Ovary (tissue), 9 donors: ENCODE data around the gene MGST2. TPM values are rescaled to one million over a fixed set of nuclear protein-coding genes. Genes with fewer than 3 reads are reported as not detected.
"Not testable (repeated sequence)": the region's sequence is repeated elsewhere in the genome, so short reads cannot be mapped to it uniquely, and the experiment has no call there.

Experiments
- DNase-seq, 5 donors: peaks; one replicate each; pipeline ENCODE4 v3.0.0-alpha.2; 2019 to 2020
- H3K27ac ChIP-seq, 2 donors: fragments of 200-600 bp; one replicate each; pipeline versions ENCODE4 v1.5.1 to v1.8.0; 2019 to 2022
- H3K27me3 ChIP-seq: fragments of 200-600 bp; one replicate; pipeline ENCODE4 v1.8.0; 2022
- H3K36me3 ChIP-seq: fragments of 200-600 bp; sonication (generic); one replicate; pipeline ENCODE4 v1.5.1; 2019
- H3K4me1 ChIP-seq: one replicate; pipeline ENCODE4 v1.8.1; 2013; ENCODE audit warnings: mild to moderate bottlenecking, moderate library complexity; ENCODE audit not compliant: insufficient read depth
- H3K4me3 ChIP-seq: fragments of 200-600 bp; sonication (generic); one replicate; pipeline ENCODE4 v1.5.1; 2017
- H3K9me3 ChIP-seq, 2 donors: fragments of 200-600 bp in 1 of 2; sonication (generic) in 1 of 2; one replicate each; pipeline versions ENCODE4 v1.5.1 to v1.8.1; 2013 to 2019; ENCODE audit warnings: mild to moderate bottlenecking in 1 of 2, moderate library complexity in 1 of 2
- CTCF ChIP-seq, 3 donors: fragments of 450-650 bp in 2 of 3; fragments of 200-600 bp in 1 of 3; IDR thresholded peaks; one replicate each; pipeline versions ENCODE4 v1.5.1 to v1.8.0; 2016 to 2022; ENCODE audit warnings: antibody characterized with exemption in 3 of 3, mild to moderate bottlenecking in 1 of 3
- EP300 ChIP-seq: sonication (generic); formaldehyde crosslinking; IDR thresholded peaks from one replicate; pipeline ENCODE4 v1.6.1; 2017; ENCODE audit warnings: antibody characterized with exemption
- POLR2A ChIP-seq: fragments of 450-650 bp; IDR thresholded peaks from one replicate; pipeline ENCODE4 v1.6.1; 2017; ENCODE audit warnings: antibody characterized with exemption, mild to moderate bottlenecking, moderate library complexity
- whole genome bisulfite sequencing, 3 donors: extraction: QIAGEN DNeasy Blood & Tissue Kit in 1 of 3; methylation state at CpG; one replicate each; pipeline versions ENCODE4 v1.1.5 to v1.1.7; 2013 to 2017; 5-methylcytosine and 5-hydroxymethylcytosine counted together
- intact Hi-C, 4 donors: fragments of 100-400 bp; cut with DNase I; formaldehyde crosslinking; loops; one replicate each; pipeline versions ENCODE4 v1.11.0 to v1.15.1; 2022 to 2023
- polyA plus RNA-seq, 2 donors: library from polyadenylated mRNA; stranded (reverse); fragments of 200-250 nt in 1 of 2; fragments of 350-450 nt in 1 of 2; fragmentation: Illumina TruSeq in 1 of 2; extraction: RNeasy Lipid Tissue Mini Kit (QIAGEN cat#74804) in 1 of 2; gene quantifications; one replicate each; pipeline ENCODE4 v1.2.3, GENCODE V29; 2013 to 2014
- total RNA-seq, 7 donors: library from RNA; depleted of rRNA in 2 of 7; stranded (reverse); fragments of >200 nt in 2 of 7; fragmentation: NEBNext Ultra II Directional in 3 of 7; extraction: Animal tissue kit (Norgen Biotek cat#: 25700) in 3 of 7; gene quantifications; one replicate each; pipeline versions ENCODE4 v1.1.0 to v1.2.4, GENCODE V29; 2016 to 2023
- donor health status: DM: no; HTN: no; CAD: no; lungs with moderate emphysema.
- donor health status: DM: no; HTN: no; CAD: no.
- donor health status: Bipolar disorder and iron deficiency.
- donor health status: DM: yes; HTN: yes; CAD: no.
- donor health status: DM: no; HTN: no; CAD: no.
- donor health status: DM: yes; HTN: yes; CAD: no.

MGST2 gene
- total and polyA plus RNA-seq, 9 donors, result 14.5 to 76.5 (median 28.3) TPM

GRCh38 chr4:139690419-139690818, 24.8 kb downstream of the MGST2 start:
- no peaks in the 10 kb centered on the region for H3K36me3 ChIP-seq
- TF ChIP-seq POLR2A (no peak), CTCF (IDR thresholded peaks at IDR 0.05) (no peak), EP300 (no peak)
- DNase-seq, result no peak
- intact Hi-C loops, result no loop called here
- no peaks in the 10 kb centered on the region for H3K27me3 ChIP-seq
- no peak overlapping the region for H3K27ac ChIP-seq
- H3K4me3 ChIP-seq, result no peak overlapping the region
- no peaks in the 10 kb centered on the region for H3K4me1 ChIP-seq
- no peaks in the 10 kb centered on the region for H3K9me3 ChIP-seq

GRCh38 chr4:139692309-139693012, 26.8 kb downstream of the MGST2 start:
- Histone ChIP-seq H3K4me3 (no peak overlapping the region), H3K36me3 (no peaks in the 10 kb centered on the region), H3K27ac (no peak overlapping the region), H3K9me3 (no peaks in the 10 kb centered on the region), H3K4me1 (no peaks in the 10 kb centered on the region), H3K27me3 (no peaks in the 10 kb centered on the region)
- intact Hi-C loops, result no loop called here
- WGBS, 3 donors, result 62 to 72% (median 68%) methylated on average over 4 of the region's 4 CpGs
- TF ChIP-seq POLR2A, result no peak
- TF ChIP-seq CTCF (IDR thresholded peaks at IDR 0.05), result no peak
- DNase-seq, result no peak

- no peaks in the 10 kb centered on the region for H3K9me3 ChIP-seq
- 87 to 92% (median 91%) methylated on average over 3 of the region's 3 CpGs for WGBS, 3 donors
These were observed 29.0 kb downstream of the MGST2 start for GRCh38 chr4:139694522-139695107.

GRCh38 chr4:139696491-139696890, 30.9 kb downstream of the MGST2 start:
- Histone ChIP-seq H3K4me3 (no peak overlapping the region), H3K36me3 (no peaks in the 10 kb centered on the region), H3K4me1 (no peaks in the 10 kb centered on the region), H3K27ac (no peak overlapping the region), H3K27me3 (no peaks in the 10 kb centered on the region), H3K9me3 (no peaks in the 10 kb centered on the region)
- TF ChIP-seq EP300, result no peak
- no peak for TF ChIP-seq POLR2A
- no peak for TF ChIP-seq CTCF (IDR thresholded peaks at IDR 0.05)
- 91 to 95% (median 93%) methylated on average over 5 of the region's 5 CpGs for WGBS, 3 donors
- no peak for DNase-seq
- intact Hi-C loops, result no loop called here

More at GRCh38 chr4:139694522-139695107, 29.0 kb downstream of the MGST2 start:
- Histone ChIP-seq H3K36me3 (no peaks in the 10 kb centered on the region), H3K4me1 (no peaks in the 10 kb centered on the region), H3K27me3 (no peaks in the 10 kb centered on the region), H3K4me3 (no peak overlapping the region), H3K27ac (no peak overlapping the region)
- TF ChIP-seq EP300 (no peak), POLR2A (no peak), CTCF (IDR thresholded peaks at IDR 0.05) (no peak)
- intact Hi-C loops, result no loop called here
- no peak for DNase-seq

GRCh38 chr4:139698167-139698925, 32.7 kb downstream of the MGST2 start:
- H3K9me3 ChIP-seq, H3K27me3 ChIP-seq, DNase-seq, H3K36me3 ChIP-seq, H3K4me1 ChIP-seq, intact Hi-C loops, H3K4me3 ChIP-seq, H3K27ac ChIP-seq: not testable (repeated sequence)
- WGBS, 3 donors, result 36 to 64% (median 63%) methylated on average over 10 to 21 of the region's 25 CpGs
